Gastroesophageal sphincter (tissue), 3 donors: Measurements from ENCODE around the gene MCRIP2.

Experiments used
- EP300 ChIP-seq: sonication (generic); formaldehyde crosslinking; IDR thresholded peaks from one replicate; pipeline ENCODE4 v1.6.1; 2017; ENCODE audit warnings: antibody characterized with exemption, mild to moderate bottlenecking
- POLR2A ChIP-seq, 2 donors: fragments of 450-650 bp; IDR thresholded peaks; one replicate each; pipeline ENCODE4 v1.6.1; 2017; ENCODE audit warnings: antibody characterized with exemption in 2 of 2, mild to moderate bottlenecking in 2 of 2, moderate library complexity in 1 of 2
- POLR2AphosphoS5 ChIP-seq: sonication (generic); formaldehyde crosslinking; IDR thresholded peaks from one replicate; pipeline ENCODE4 v1.6.1; 2017; ENCODE audit warnings: antibody characterized with exemption
- TF ChIP-seq, protein P1 (sequence below), 4 experiments: fragments of 200-600 bp in 2 of 4; fragments of 450-650 bp in 2 of 4; sonication (generic) in 1 of 4; IDR thresholded peaks; one replicate each; pipeline ENCODE4 v1.5.1; 2017 to 2019; ENCODE audit warnings: antibody characterized with exemption in 4 of 4, mild to moderate bottlenecking in 2 of 4, moderate library complexity in 2 of 4

DNA sequence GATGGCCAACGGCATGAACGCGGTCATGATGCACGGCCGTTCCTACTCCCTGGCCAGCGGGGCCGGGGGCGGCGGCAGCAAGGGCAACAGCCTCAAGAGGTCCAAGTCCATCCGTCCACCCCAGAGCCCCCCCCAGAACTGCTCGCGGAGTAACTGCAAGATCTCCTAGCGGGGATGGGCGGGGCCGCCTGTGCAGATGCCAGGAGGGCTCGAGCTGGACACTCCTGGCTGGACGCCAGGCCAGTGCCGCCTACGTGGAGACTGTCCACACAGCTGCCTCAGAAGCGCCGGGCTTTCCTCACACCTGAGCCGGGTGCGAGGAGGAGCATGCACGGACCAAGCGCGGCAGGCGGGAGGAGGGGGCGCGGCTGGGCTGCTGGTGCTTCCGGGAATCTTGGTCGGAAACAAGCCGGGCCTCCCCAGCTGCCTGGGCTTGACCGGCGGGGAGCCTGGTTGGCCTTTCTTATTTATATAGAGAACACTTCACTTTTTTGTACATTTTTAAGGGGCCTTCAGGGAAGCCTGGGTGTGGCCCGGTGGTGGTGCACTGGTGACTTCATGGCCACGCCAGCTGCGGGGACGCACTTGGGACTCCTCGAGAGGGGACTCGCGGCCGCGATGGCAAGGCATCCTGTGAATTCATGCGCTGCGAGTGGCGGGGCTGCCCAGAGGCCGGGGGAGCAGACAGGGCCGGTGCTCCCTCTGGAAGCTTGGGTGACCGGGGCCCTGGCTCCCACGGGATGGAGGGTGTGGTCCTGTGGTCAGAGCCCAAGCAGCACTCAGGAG is 14.0 kb upstream of the MCRIP2 start:
- no peak for TF ChIP-seq POLR2AphosphoS5
- TF ChIP-seq, protein P1, sequence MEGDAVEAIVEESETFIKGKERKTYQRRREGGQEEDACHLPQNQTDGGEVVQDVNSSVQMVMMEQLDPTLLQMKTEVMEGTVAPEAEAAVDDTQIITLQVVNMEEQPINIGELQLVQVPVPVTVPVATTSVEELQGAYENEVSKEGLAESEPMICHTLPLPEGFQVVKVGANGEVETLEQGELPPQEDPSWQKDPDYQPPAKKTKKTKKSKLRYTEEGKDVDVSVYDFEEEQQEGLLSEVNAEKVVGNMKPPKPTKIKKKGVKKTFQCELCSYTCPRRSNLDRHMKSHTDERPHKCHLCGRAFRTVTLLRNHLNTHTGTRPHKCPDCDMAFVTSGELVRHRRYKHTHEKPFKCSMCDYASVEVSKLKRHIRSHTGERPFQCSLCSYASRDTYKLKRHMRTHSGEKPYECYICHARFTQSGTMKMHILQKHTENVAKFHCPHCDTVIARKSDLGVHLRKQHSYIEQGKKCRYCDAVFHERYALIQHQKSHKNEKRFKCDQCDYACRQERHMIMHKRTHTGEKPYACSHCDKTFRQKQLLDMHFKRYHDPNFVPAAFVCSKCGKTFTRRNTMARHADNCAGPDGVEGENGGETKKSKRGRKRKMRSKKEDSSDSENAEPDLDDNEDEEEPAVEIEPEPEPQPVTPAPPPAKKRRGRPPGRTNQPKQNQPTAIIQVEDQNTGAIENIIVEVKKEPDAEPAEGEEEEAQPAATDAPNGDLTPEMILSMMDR (IDR thresholded peaks at IDR 0.05), result no peak
- TF ChIP-seq POLR2A (IDR thresholded peaks at IDR 0.05), result no peak
- no peak for TF ChIP-seq EP300
